Heart left ventricle (tissue), 16 donors: ENCODE results near the gene PLAGL2. TPM values are rescaled to one million over a fixed set of nuclear protein-coding genes. Genes with fewer than 3 reads are reported as not detected.

ENCODE experiments used
- ATAC-seq, 4 donors: fragments of 200-7000 bp; cut with Tn5 transposase; one replicate each; pipeline ENCODE4 v1.9.1; 2020 to 2022; ENCODE audit warnings: moderate library complexity in 4 of 4, mild to moderate bottlenecking in 3 of 4, moderate number of reproducible peaks in 1 of 4
- DNase-seq, 5 donors: peaks; one replicate each; pipeline ENCODE4 v3.0.0-alpha.2; 2020
- H3K27ac ChIP-seq, 12 donors: fragments of 200-600 bp; sonication (generic) in 4 of 12; one replicate each; pipeline versions ENCODE4 v1.5.0 to v1.8.0; 2016 to 2022; ENCODE audit warnings: mild to moderate bottlenecking in 2 of 12
- H3K27me3 ChIP-seq, 9 donors: fragments of 200-600 bp; sonication (generic) in 2 of 9; one replicate each; pipeline versions ENCODE4 v1.5.1 to v1.8.0; 2016 to 2022; ENCODE audit warnings: mild to moderate bottlenecking in 3 of 9
- H3K36me3 ChIP-seq, 9 donors: fragments of 200-600 bp; sonication (generic) in 2 of 9; one replicate each; pipeline versions ENCODE4 v1.5.0 to v1.8.0; 2018 to 2022; ENCODE audit warnings: mild to moderate bottlenecking in 2 of 9
- H3K4me1 ChIP-seq, 12 donors: fragments of 200-600 bp; sonication (generic) in 4 of 12; one replicate each; pipeline versions ENCODE4 v1.5.0 to v1.8.0; 2016 to 2022; ENCODE audit warnings: mild to moderate bottlenecking in 3 of 12
- H3K4me3 ChIP-seq, 12 donors: fragments of 200-600 bp; sonication (generic) in 4 of 12; one replicate each; pipeline versions ENCODE4 v1.5.0 to v1.8.0; 2017 to 2022; ENCODE audit warnings: mild to moderate bottlenecking in 9 of 12, moderate library complexity in 4 of 12
- H3K9me3 ChIP-seq, 12 donors: fragments of 200-600 bp; sonication (generic) in 4 of 12; one replicate each; pipeline versions ENCODE4 v1.5.0 to v1.8.0; 2016 to 2022; ENCODE audit warnings: mild to moderate bottlenecking in 1 of 12
- CTCF ChIP-seq, 12 donors: fragments of 200-600 bp; sonication (generic) in 4 of 12; IDR thresholded peaks; one replicate each; pipeline versions ENCODE4 v1.5.0 to v1.8.0; 2018 to 2022; ENCODE audit warnings: antibody characterized with exemption in 12 of 12, mild to moderate bottlenecking in 5 of 12
- POLR2A ChIP-seq, 2 donors: fragments of 450-650 bp; IDR thresholded peaks; one replicate each; pipeline ENCODE4 v1.6.1; 2017; ENCODE audit warnings: antibody characterized with exemption in 2 of 2, mild to moderate bottlenecking in 2 of 2, moderate library complexity in 2 of 2
- WGBS, 4 donors: extraction: QIAGEN DNeasy Blood & Tissue Kit in 2 of 4; methylation state at CpG; one replicate each; pipeline versions ENCODE4 v1.1.5 to v1.1.7; 2013 to 2018; 5-methylcytosine and 5-hydroxymethylcytosine counted together
- intact Hi-C, 10 donors: fragments of 100-400 bp; cut with DNase I; formaldehyde crosslinking; loops; one replicate each; pipeline versions ENCODE4 v1.11.1 to v1.14.2; 2022
- polyA plus RNA-seq, 2 donors: library from polyadenylated mRNA; stranded (reverse); fragments of 200-250 nt; gene quantifications; one replicate each; pipeline ENCODE4 v1.2.3, GENCODE V29; 2013
- total RNA-seq, 9 donors: library from RNA; depleted of rRNA in 2 of 9; stranded (reverse); fragments of >200 nt in 2 of 9; fragmentation: NEBNext Ultra II Directional in 3 of 9; extraction: Animal tissue kit (Norgen Biotek cat#: 25700) in 3 of 9; gene quantifications; one replicate each; pipeline versions ENCODE4 v1.1.0 to v1.2.4, GENCODE V29; 2016 to 2023
- donor health status: ischemic (EF 13 %, LVEDD 7.1; RV severe dilation, severe dysfunction).
- donor health status: healthy with polysubstance abuse.
- donor health status: DM: no; HTN: yes; CAD: no.
- donor health status: DM: no; HTN: no; CAD: no.
- donor health status: ischemic (EF 25% LVEDD 6.9; RV normal size, moderate dysfunction).
- donor health status: ischemic (EF 25% LVEDD 5.7; RV mildly dilated, moderate dysfunction).
- donor health status: healthy.
- donor health status: DM: yes; HTN: yes; CAD: no.
- donor health status: ischemic (EF 35%, LVEDD 5.7; RV mildly dilated, moderate dysfunction).
- donor health status: nonischemic (EF 11% LVEDD 7.7; RV severe dilation, severe dysfunction).
- donor health status: DM: yes; HTN: yes; CAD: no.
- donor health status: PGD.
- donor health status: ischemic (EF 29% LVEDD 5.4; RV normal size, mild dysfunction).
- donor health status: nonischemic (EF 23%, LVEDD 6.1; RV moderate dilation, normal function).

The PLAGL2 gene
- total and polyA plus RNA-seq, 11 donors, result 4.0 to 9.9 (median 6.3) TPM

- no peaks in the 10 kb centered on the region for H3K27me3 ChIP-seq
- DNase-seq, result no peak
- TF ChIP-seq CTCF (IDR thresholded peaks at IDR 0.05) (no peak), POLR2A (IDR thresholded peaks at IDR 0.05) (no peak)
- peaks cover 0 to 9% (median 0%) of the 10 kb centered on the region in 12 donors for H3K4me1 ChIP-seq
- WGBS, 4 donors, result 85 to 95% (median 91%) methylated on average over 6 of the region's 6 CpGs
- no peak overlapping the region for H3K4me3 ChIP-seq
- H3K36me3 ChIP-seq, result no peaks in the 10 kb centered on the region
- no peak overlapping the region for H3K27ac ChIP-seq
- intact Hi-C loops, result no loop called here
- no peaks in the 10 kb centered on the region for H3K9me3 ChIP-seq
- ATAC-seq, result no peak
These were observed 36.7 kb upstream of the PLAGL2 start for GRCh38 chr20:32244150-32244823.

GRCh38 chr20:32241807-32242206 lies 34.3 kb upstream of the PLAGL2 start:
- no peak for DNase-seq
- H3K27ac ChIP-seq, result no peak overlapping the region
- intact Hi-C loops, result no loop called here
- ATAC-seq, result no peak
- TF ChIP-seq CTCF (IDR thresholded peaks at IDR 0.05) (no peak), POLR2A (IDR thresholded peaks at IDR 0.05) (no peak)
- H3K27me3 ChIP-seq, result no peaks in the 10 kb centered on the region
- WGBS, 4 donors, result 83 to 91% (median 86%) methylated on average over 4 of the region's 4 CpGs
- H3K9me3 ChIP-seq, result no peaks in the 10 kb centered on the region
- H3K4me3 ChIP-seq, result no peak overlapping the region
- peaks cover 0 to 9% (median 0%) of the 10 kb centered on the region in 12 donors for H3K4me1 ChIP-seq
- peaks cover 0 to 4% (median 0%) of the 10 kb centered on the region in 9 donors for H3K36me3 ChIP-seq

DNA sequence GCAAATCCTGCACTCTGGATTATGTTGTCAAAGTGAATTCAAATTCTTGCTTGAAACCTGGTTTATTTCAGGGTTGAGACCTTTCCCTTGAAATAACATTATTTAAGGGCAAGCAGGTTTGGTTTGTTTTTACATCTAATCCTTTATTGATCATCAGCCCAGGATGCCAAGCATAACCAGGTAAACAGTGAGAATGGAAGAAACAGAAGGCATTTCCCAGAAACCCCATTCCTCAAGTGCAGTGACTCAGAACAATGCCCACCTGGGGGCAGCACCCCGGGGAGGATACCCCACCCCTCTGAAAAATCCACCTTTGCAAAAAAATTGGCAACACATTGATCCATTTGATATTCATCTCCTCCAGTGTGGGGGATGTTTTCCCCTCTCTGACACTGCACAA lies 32.7 kb upstream of the PLAGL2 start:
- Histone ChIP-seq H3K27me3 (no peaks in the 10 kb centered on the region), H3K27ac (no peak overlapping the region), H3K9me3 (no peaks in the 10 kb centered on the region), H3K4me1 (peaks cover 0 to 9% (median 0%) of the 10 kb centered on the region in 12 donors), H3K4me3 (no peak overlapping the region), H3K36me3 (peaks cover 0 to 20% (median 11%) of the 10 kb centered on the region in 9 donors)
- no peak for DNase-seq
- 7 to 21% (median 8%) methylated on average over 1 of the region's 1 CpG for WGBS, 4 donors
- TF ChIP-seq POLR2A (IDR thresholded peaks at IDR 0.05), result no peak
- TF ChIP-seq CTCF (IDR thresholded peaks at IDR 0.05), result no peak
- intact Hi-C loops, result no loop called here
- ATAC-seq, result no peak

DNA sequence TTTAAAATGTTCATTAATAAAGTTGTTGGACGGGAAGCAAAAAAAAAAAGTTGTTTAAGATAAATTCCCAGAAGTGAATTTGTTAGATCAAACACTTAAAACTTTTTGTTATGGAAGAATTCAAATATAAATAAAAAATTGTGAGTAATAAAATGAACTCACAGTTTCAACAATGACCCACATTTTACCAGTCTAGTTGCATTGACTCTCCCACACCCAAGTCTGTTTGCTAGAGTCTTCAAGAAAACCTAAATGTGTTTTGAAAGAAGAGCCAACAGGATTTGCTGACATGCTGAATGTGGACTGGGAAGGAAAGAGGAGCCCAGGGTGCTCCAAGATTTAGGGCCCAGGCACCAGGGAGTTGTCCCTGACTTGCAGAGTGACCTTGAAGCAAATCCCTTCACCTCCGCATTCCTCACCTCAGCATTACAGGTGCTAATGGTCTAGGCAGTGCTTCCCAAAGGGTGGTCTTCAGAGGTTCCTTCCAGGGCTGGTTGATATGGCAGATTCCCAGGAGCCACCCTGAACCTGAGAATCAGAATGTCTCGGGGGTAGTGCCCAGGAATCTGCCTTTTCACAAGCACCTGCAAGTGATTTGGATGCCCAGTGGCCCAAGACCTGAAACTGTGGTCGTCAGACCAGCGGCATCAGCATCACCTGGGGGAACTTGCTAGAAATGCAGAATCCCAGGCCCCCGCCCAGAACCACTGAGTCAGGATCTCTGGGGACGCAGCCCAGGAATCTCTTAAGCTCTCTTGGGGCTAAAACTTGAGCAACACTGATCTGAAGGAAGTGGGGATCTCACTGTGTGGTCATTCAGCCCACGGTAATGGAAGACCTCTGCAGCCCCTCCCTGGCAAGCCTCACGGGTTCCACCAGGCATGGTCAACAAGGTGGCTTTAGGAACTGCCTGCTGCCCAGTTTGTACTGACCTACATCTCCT lies 31.2 kb upstream of the PLAGL2 start:
- 84 to 89% (median 86%) methylated on average over 8 to 9 of the region's 9 CpGs for WGBS, 4 donors
- no peak overlapping the region for H3K27ac ChIP-seq
- H3K9me3 ChIP-seq, result no peaks in the 10 kb centered on the region
- H3K4me3 ChIP-seq, result no peak overlapping the region
- TF ChIP-seq POLR2A (IDR thresholded peaks at IDR 0.05) (no peak), CTCF (IDR thresholded peaks at IDR 0.05) (no peak)
- H3K27me3 ChIP-seq, result no peaks in the 10 kb centered on the region
- peaks cover 0 to 18% (median 0%) of the 10 kb centered on the region in 12 donors for H3K4me1 ChIP-seq
- ATAC-seq (no peak), DNase-seq (no peak)
- intact Hi-C loops, result no loop called here
- H3K36me3 ChIP-seq, result peaks cover 0 to 34% (median 26%) of the 10 kb centered on the region in 9 donors
